GM19438 (cell line): ENCODE data around the gene OR10G8.

Experiments
- ATAC-seq: cut with Tn5 transposase; IDR thresholded peaks from one replicate; pipeline ENCODE4 v1.9.1; 2021; ENCODE audit warnings: low read depth; ENCODE audit not compliant: unreplicated experiment

OR10G8 gene

GRCh38 chr11:124077266-124077665 is 50.7 kb downstream of the OR10G8 start:
- ATAC-seq: no peak

- ATAC-seq: no peak
Observed at GRCh38 chr11:124078591-124078990, 52.0 kb downstream of the OR10G8 start.

DNA sequence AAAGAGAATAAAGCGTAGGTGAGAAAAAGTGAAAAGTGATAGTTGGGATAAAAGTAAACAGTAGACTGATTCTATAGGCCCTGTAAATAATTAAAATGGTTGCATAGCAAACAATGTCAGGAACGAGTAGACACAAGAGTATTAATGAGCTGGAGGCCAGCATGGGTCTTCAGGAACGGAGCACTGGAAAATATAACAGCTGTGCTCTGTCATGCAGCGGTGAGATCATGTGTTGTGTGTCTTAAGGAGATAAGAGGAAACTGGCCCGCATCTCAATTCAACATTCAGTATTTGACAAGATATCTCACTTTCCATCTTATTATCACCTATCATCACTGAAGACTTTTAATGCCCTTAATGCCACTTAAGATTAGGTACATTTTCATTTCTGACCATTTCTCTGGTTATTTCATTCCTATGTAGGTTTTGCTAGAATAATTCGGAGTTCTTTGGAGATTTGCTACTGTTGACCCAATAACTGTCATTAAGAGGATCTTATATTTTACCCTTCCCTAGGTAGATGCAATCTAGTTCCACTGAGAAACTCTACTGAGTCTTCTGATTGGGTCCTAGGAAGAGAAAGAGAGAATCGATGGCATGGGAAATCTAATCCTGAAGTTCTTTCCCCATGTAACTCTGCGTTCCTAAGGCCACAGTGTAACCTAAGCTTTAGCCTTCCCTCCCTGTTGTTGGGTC is 53.2 kb downstream of the OR10G8 start:
- ATAC-seq: no peak
